ENCODE results near the gene KIF17.

Gene KIF17

DNA sequence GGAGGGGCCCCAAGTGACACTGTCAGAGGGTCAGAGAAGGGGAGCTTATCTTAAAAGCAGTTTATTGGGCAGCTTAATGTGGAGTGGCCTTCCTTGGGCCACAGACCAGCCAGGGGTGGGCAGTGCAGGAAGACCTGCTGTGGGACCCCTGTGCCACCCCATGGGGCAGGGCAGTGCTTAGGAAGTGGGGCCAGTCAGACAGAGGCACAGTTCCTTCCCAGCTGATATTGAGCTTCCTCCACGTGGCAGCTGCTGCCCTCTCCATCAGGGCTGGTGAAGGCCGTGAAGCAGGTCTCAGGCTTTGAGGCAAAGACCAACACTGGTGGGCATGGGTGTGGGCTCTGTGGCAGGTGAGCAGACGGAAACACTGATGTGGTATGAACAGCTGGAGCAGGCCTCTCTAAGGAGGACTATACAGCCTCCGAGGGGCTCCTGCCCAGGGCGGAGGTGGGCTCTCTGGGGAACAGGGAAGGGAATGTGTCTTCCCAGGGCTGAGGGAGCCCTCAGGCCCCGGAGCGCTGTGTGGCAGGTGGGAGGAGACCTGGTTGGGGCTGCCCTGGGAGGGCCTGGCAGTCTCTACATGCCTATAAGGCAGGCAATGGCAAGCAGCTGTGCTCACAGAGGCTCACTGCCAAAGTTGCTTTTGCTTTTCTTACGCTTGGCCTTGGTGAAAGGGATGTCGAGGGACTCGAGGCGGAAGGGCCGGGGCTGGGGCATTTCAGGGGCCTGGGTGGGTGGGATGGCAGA lies 53.7 kb downstream of the KIF17 start:
- H3K27me3 ChIP-seq (ENCODE audit: control insufficient read depth, low read length): no peaks in the 10 kb centered on the region
- H3K36me3 ChIP-seq (ENCODE audit: control insufficient read depth, low read length): peaks cover 20% of the 10 kb centered on the region
- H3K4me2 ChIP-seq (ENCODE audit: low read length): no peak overlapping the region
- peaks cover 37% of the 10 kb centered on the region for H3K4me1 ChIP-seq (ENCODE audit: control insufficient read depth, low read length)
- H3K9me2 ChIP-seq (replicated peaks; ENCODE audit: control insufficient read depth, low read length): no peaks in the 10 kb centered on the region
- 0 out of 2 replicates have a peak, but pooled peaks cover 2% of the 10 kb centered on the region for H3K9me3 ChIP-seq (ENCODE audit: control insufficient read depth, insufficient read depth, low read length)
- peaks cover 8% of the 10 kb centered on the region; the same call in 1 of the 2 replicates for H4K20me1 ChIP-seq (ENCODE audit: control insufficient read depth, insufficient read depth, low read depth, low read length)
- TF ChIP-seq EZH2phosphoT487 (IDR thresholded peaks at IDR 0.05; ENCODE audit: borderline replicate concordance, low read length): no peak
- TF ChIP-seq, protein P1, sequence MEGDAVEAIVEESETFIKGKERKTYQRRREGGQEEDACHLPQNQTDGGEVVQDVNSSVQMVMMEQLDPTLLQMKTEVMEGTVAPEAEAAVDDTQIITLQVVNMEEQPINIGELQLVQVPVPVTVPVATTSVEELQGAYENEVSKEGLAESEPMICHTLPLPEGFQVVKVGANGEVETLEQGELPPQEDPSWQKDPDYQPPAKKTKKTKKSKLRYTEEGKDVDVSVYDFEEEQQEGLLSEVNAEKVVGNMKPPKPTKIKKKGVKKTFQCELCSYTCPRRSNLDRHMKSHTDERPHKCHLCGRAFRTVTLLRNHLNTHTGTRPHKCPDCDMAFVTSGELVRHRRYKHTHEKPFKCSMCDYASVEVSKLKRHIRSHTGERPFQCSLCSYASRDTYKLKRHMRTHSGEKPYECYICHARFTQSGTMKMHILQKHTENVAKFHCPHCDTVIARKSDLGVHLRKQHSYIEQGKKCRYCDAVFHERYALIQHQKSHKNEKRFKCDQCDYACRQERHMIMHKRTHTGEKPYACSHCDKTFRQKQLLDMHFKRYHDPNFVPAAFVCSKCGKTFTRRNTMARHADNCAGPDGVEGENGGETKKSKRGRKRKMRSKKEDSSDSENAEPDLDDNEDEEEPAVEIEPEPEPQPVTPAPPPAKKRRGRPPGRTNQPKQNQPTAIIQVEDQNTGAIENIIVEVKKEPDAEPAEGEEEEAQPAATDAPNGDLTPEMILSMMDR (IDR thresholded peaks at IDR 0.05; ENCODE audit: low read depth, low read length, poor library complexity, severe bottlenecking): no peak
- peaks cover 25% of the 10 kb centered on the region for H3K79me2 ChIP-seq (ENCODE audit: control insufficient read depth, low read length)
- H3K27ac ChIP-seq (ENCODE audit: low read depth, low read length): no peak overlapping the region
- H3K4me3 ChIP-seq (ENCODE audit: low read length): no peak overlapping the region
- no peaks in the 10 kb centered on the region for H3F3A ChIP-seq (ENCODE audit: control insufficient read depth, insufficient read depth)

DNA sequence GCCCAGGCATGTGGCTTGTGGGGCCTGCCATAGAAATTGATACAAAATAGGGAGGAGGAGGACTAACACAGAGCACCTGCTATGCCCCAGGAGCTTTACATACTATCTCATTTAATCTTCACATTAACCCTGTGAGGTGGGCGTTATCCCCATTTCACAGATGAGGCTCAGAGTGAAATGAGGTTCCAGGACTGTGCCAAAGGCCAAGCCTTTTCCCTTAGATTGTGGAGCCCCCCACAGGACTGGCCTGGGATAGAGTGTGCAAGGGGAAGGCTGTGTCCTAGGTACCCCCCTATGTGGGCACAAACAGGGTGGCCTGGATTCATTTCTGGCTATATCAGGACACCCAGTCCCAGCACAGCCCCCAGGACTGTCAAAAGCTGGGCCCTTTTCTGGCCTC lies 54.4 kb downstream of the KIF17 start:
- Histone ChIP-seq H4K20me1 (ENCODE audit: control insufficient read depth, insufficient read depth, low read depth, low read length) (peaks cover 9% of the 10 kb centered on the region; the same call in 1 of the 2 replicates), H3K27ac (ENCODE audit: low read depth, low read length) (no peak overlapping the region), H3F3A (ENCODE audit: control insufficient read depth, insufficient read depth) (no peaks in the 10 kb centered on the region), H3K9me2 (replicated peaks; ENCODE audit: control insufficient read depth, low read length) (no peaks in the 10 kb centered on the region), H3K4me1 (ENCODE audit: control insufficient read depth, low read length) (peaks cover 39% of the 10 kb centered on the region), H3K4me2 (ENCODE audit: low read length) (no peak overlapping the region), H3K36me3 (ENCODE audit: control insufficient read depth, low read length) (peaks cover 28% of the 10 kb centered on the region), H3K4me3 (ENCODE audit: low read length) (no peak overlapping the region), H3K79me2 (ENCODE audit: control insufficient read depth, low read length) (peaks cover 33% of the 10 kb centered on the region), H3K27me3 (ENCODE audit: control insufficient read depth, low read length) (no peaks in the 10 kb centered on the region), H3K9me3 (ENCODE audit: control insufficient read depth, insufficient read depth, low read length) (0 out of 2 replicates have a peak, but pooled peaks cover 2% of the 10 kb centered on the region)
- TF ChIP-seq EZH2phosphoT487 (IDR thresholded peaks at IDR 0.05; ENCODE audit: borderline replicate concordance, low read length): no peak

DNA sequence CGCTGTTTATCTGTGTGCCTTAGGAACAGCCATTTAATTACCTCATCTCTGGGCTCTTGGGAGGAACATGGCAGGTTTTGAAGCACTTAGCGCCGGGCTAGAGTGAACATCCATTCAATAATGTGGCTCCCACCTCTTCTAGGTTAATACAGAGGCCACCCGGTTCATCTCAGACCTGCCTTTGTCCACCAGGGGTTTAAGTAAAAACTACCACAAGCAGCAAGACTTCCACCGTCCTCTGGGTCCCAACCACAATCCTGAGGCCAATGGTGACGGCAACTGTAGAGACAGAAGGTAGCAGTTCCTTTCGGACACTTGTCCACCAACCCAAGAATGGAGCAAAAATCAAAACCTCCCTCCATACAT lies 55.7 kb downstream of the KIF17 start:
- H4K20me1 ChIP-seq (ENCODE audit: control insufficient read depth, insufficient read depth, low read depth, low read length): peaks cover 9% of the 10 kb centered on the region; the same call in 1 of the 2 replicates
- no peaks in the 10 kb centered on the region for H3K9me2 ChIP-seq (replicated peaks; ENCODE audit: control insufficient read depth, low read length)
- TF ChIP-seq, protein P1 (IDR thresholded peaks at IDR 0.05; ENCODE audit: low read depth, low read length, poor library complexity, severe bottlenecking): no peak
- TF ChIP-seq EZH2phosphoT487 (IDR thresholded peaks at IDR 0.05; ENCODE audit: borderline replicate concordance, low read length): no peak
- H3K79me2 ChIP-seq (ENCODE audit: control insufficient read depth, low read length): peaks cover 46% of the 10 kb centered on the region
- 0 out of 2 replicates have a peak, but pooled peaks cover 2% of the 10 kb centered on the region for H3K9me3 ChIP-seq (ENCODE audit: control insufficient read depth, insufficient read depth, low read length)
- H3K27ac ChIP-seq (ENCODE audit: low read depth, low read length): peak overlapping the region; percentile 14; the same call in 1 of the 2 replicates
- no peaks in the 10 kb centered on the region for H3K27me3 ChIP-seq (ENCODE audit: control insufficient read depth, low read length)
- H3K36me3 ChIP-seq (ENCODE audit: control insufficient read depth, low read length): peaks cover 40% of the 10 kb centered on the region
- H3K4me1 ChIP-seq (ENCODE audit: control insufficient read depth, low read length): peaks cover 39% of the 10 kb centered on the region
- peak overlapping the region; percentile 96 for H3K4me2 ChIP-seq (ENCODE audit: low read length)
- no peaks in the 10 kb centered on the region for H3F3A ChIP-seq (ENCODE audit: control insufficient read depth, insufficient read depth)
- peak overlapping the region; percentile 81 for H3K4me3 ChIP-seq (ENCODE audit: low read length)

Data from DOHH2 (cell line).